Sigmoid colon (tissue), 4 donors: ENCODE measurements around the gene LPP.

ENCODE experiments used
- CTCF ChIP-seq, 4 experiments: fragments of 450-650 bp in 3 of 4; fragments of 200-600 bp in 1 of 4; IDR thresholded peaks; one replicate each; pipeline ENCODE4 v1.5.1; 2016 to 2019; ENCODE audit warnings: antibody characterized with exemption in 4 of 4, mild to moderate bottlenecking in 3 of 4, moderate library complexity in 2 of 4
- EP300 ChIP-seq, 4 donors: sonication (generic); formaldehyde crosslinking; IDR thresholded peaks; one replicate each; pipeline ENCODE4 v1.6.1; 2017; ENCODE audit warnings: antibody characterized with exemption in 4 of 4
- POLR2A ChIP-seq, 2 donors: fragments of 450-650 bp; IDR thresholded peaks; one replicate each; pipeline ENCODE4 v1.6.1; 2016; ENCODE audit warnings: antibody characterized with exemption in 2 of 2, mild to moderate bottlenecking in 2 of 2, moderate library complexity in 2 of 2
- POLR2AphosphoS5 ChIP-seq, 4 donors: sonication (generic); formaldehyde crosslinking; IDR thresholded peaks; one replicate each; pipeline ENCODE4 v1.6.1; 2017; ENCODE audit warnings: antibody characterized with exemption in 4 of 4

- TF ChIP-seq CTCF (IDR thresholded peaks at IDR 0.05), result no peak
- TF ChIP-seq POLR2A (IDR thresholded peaks at IDR 0.05), result no peak
- peak in 2 of 4 donors; percentile 27 to 35 for TF ChIP-seq POLR2AphosphoS5 (IDR thresholded peaks at IDR 0.05)
- peak in 1 of 4 donors; percentile 10 for TF ChIP-seq EP300 (IDR thresholded peaks at IDR 0.05)
These were observed 417.7 kb downstream of the LPP start for GRCh38 chr3:188571531-188572095.
